Subcutaneous abdominal adipose tissue (tissue), 5 donors: ENCODE results near the gene MICAL1.

ENCODE experiments used
- H3K27ac ChIP-seq: one replicate; pipeline ENCODE4 v1.7.0; 2013; ENCODE audit warnings: low read depth, mild to moderate bottlenecking, inconsistent platforms, low read length, moderate library complexity
- H3K27me3 ChIP-seq, 5 donors: one replicate each; pipeline ENCODE4 v1.7.0; 2013; ENCODE audit warnings: low read length in 5 of 5, inconsistent platforms in 1 of 5; ENCODE audit not compliant: control insufficient read depth in 5 of 5, insufficient read depth in 4 of 5
- H3K36me3 ChIP-seq, 5 donors: one replicate each; pipeline ENCODE4 v1.7.0; 2013; ENCODE audit warnings: low read length in 5 of 5; ENCODE audit not compliant: control insufficient read depth in 5 of 5, insufficient read depth in 5 of 5
- H3K4me1 ChIP-seq, 5 donors: one replicate each; pipeline ENCODE4 v1.7.0; 2013; ENCODE audit warnings: low read length in 5 of 5, mild to moderate bottlenecking in 3 of 5, moderate library complexity in 1 of 5; ENCODE audit not compliant: control insufficient read depth in 5 of 5, insufficient read depth in 5 of 5
- H3K4me3 ChIP-seq, 5 donors: one replicate each; pipeline ENCODE4 v1.7.0; 2013; ENCODE audit warnings: low read length in 5 of 5, low read depth in 1 of 5
- H3K9ac ChIP-seq, 5 donors: one replicate each; pipeline ENCODE4 v1.7.0; 2013; ENCODE audit warnings: low read length in 5 of 5, mild to moderate bottlenecking in 4 of 5, moderate library complexity in 3 of 5
- H3K9me3 ChIP-seq, 5 donors: one replicate each; pipeline ENCODE4 v1.7.0; 2013; ENCODE audit warnings: low read length in 5 of 5; ENCODE audit not compliant: control insufficient read depth in 5 of 5
- donor health status: healthy.
- donor health status: healthy.
- donor health status: healthy.
- donor health status: healthy.
- donor health status: healthy.

The MICAL1 gene

DNA sequence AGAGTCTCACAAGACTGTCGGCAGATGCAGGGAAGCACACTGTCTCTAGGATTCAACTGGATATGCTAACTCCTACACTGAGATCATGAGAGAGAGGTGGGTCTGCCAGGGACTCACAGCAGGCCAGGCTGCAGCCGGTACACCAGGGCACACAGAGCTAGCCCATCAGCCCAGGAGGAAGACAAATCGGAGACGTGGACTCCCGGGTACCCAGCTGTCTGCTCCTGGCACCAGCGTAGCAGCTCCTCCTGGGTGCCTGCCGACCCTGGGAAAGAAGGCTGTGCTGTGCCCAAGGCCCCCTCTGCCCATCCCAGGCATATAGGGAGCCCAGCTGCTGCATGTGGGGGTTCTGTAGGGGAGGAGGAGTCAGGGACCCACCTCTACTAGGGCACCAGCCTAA lies 7.0 kb downstream of the MICAL1 start:
- H3K4me3 ChIP-seq = no peak overlapping the region
- H3K9me3 ChIP-seq = no peaks in the 10 kb centered on the region
- H3K27ac ChIP-seq = no peak overlapping the region
- peaks cover 0 to 6% (median 0%) of the 10 kb centered on the region in 5 donors for H3K27me3 ChIP-seq
- peaks cover 0 to 58% (median 28%) of the 10 kb centered on the region in 5 donors for H3K36me3 ChIP-seq
- H3K4me1 ChIP-seq = peaks cover 0 to 6% (median under 1%) of the 10 kb centered on the region in 5 donors
- H3K9ac ChIP-seq = no peak overlapping the region

DNA sequence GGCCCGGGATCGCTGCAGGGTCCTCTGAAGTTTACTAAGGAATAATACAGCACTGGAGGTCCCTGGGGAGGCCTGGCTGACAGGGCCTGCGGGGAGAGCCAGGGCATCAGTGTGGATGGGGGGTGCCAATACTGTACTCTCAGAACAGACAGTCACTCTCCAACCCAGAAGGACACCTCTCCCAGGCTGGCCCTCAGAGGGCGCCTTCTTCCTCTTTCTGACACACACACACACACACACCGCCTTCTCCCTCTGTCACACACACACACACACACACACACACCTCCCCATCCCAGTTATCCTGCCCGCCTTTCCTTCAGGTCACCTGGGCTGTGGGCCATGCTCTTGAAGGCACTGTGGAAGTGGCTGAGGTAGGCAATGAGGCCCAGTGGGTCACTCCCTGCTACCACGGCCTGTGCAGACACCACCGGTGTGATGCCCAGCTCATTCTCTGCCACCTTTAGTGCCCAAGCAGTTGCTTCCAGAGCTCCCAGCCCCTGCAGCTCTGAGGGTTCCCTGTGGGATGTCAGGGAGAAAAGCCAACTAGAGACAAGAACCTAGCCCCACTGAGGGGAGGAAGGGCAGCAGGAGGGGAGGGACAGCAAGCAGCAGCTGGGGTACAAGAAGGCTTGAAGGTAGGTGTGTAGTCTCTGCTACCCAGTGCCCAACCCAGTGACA lies 7.6 kb downstream of the MICAL1 start:
- no peaks in the 10 kb centered on the region for H3K9me3 ChIP-seq
- H3K9ac ChIP-seq = no peak overlapping the region
- H3K4me1 ChIP-seq = peaks cover 0 to 3% (median 0%) of the 10 kb centered on the region in 5 donors
- H3K27me3 ChIP-seq = peaks cover 0 to 6% (median 0%) of the 10 kb centered on the region in 5 donors
- peaks cover 0 to 61% (median 29%) of the 10 kb centered on the region in 5 donors for H3K36me3 ChIP-seq
- H3K27ac ChIP-seq = no peak overlapping the region
- H3K4me3 ChIP-seq = no peak overlapping the region

DNA sequence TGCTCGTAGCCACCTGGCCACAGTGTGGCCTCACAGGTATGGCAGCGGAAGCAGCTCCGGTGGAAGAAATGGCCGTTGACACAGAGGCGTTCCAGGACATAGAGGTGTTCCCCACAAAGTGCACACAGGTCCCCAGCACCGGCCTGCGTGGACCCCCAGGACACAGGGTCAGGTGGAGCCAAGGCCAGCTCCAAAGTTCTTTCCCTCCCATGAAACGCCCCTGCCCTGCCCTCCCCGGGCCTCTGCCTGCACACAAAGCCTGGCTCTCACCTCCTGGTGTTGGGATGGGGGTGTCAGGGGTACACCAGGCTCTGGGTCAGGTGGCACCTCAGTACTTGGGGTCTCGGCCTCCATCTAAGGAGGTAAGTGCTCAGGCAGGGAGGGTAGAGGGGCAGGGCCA lies 8.5 kb downstream of the MICAL1 start:
- peaks cover 0 to 63% (median 29%) of the 10 kb centered on the region in 5 donors for H3K36me3 ChIP-seq
- no peaks in the 10 kb centered on the region for H3K9me3 ChIP-seq
- H3K27me3 ChIP-seq = peaks cover 0 to 6% (median 0%) of the 10 kb centered on the region in 5 donors
- no peak overlapping the region for H3K4me3 ChIP-seq
- no peak overlapping the region for H3K9ac ChIP-seq
- peaks cover 0 to 9% (median 1%) of the 10 kb centered on the region in 5 donors for H3K4me1 ChIP-seq
- H3K27ac ChIP-seq = no peak overlapping the region

DNA sequence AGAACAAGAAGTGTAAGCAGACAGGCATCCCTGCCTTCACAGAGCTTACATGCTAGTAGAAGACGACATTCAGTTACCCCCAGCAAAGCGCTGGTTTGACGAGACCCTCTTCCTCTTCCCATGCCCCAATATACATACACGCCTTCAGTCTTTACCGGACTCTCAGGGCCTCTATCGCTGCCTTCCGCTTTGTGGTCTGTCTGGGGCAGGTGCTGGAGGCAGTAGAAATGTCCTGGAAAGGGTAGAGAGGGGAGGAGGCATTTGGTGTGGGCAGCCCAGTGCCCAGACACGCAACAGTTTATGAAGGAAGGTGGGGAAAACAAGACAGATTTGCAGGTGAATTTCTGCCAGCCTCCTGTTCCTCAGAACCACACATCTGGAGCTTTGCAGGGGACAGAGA lies 9.0 kb downstream of the MICAL1 start:
- H3K9me3 ChIP-seq = no peaks in the 10 kb centered on the region
- H3K27me3 ChIP-seq = peaks cover 0 to 6% (median 0%) of the 10 kb centered on the region in 5 donors
- peaks cover 3 to 15% (median 7%) of the 10 kb centered on the region in 5 donors for H3K4me1 ChIP-seq
- H3K36me3 ChIP-seq = peaks cover 0 to 57% (median 27%) of the 10 kb centered on the region in 5 donors
- H3K4me3 ChIP-seq = no peak overlapping the region
- H3K27ac ChIP-seq = no peak overlapping the region
- H3K9ac ChIP-seq = no peak overlapping the region

DNA sequence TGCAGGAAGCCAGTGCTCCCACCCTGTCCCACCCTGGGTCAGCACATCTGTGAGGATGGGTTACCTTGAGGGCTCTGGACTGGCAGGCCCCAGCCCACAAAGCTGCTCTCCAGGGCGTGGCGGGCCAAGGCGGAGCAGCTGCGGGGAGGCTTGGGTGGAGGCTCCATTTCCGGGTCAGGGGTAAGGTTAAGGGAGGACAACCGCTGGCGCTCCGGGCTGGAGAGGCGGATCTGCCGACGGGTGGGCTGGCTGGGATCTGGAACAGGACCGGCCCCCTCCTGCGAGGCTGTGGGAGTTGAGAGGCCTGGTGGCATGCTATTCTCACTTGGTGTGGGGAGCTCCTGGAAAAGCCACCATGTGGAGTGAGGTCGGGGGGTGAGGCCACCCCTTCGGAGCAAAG lies 9.5 kb downstream of the MICAL1 start:
- peaks cover 0 to 55% (median 27%) of the 10 kb centered on the region in 5 donors for H3K36me3 ChIP-seq
- H3K9me3 ChIP-seq = no peaks in the 10 kb centered on the region
- H3K27me3 ChIP-seq = peaks cover 0 to 6% (median 0%) of the 10 kb centered on the region in 5 donors
- H3K4me1 ChIP-seq = peaks cover 5 to 19% (median 11%) of the 10 kb centered on the region in 5 donors
- H3K27ac ChIP-seq = no peak overlapping the region
- H3K4me3 ChIP-seq = no peak overlapping the region
- H3K9ac ChIP-seq = no peak overlapping the region

DNA sequence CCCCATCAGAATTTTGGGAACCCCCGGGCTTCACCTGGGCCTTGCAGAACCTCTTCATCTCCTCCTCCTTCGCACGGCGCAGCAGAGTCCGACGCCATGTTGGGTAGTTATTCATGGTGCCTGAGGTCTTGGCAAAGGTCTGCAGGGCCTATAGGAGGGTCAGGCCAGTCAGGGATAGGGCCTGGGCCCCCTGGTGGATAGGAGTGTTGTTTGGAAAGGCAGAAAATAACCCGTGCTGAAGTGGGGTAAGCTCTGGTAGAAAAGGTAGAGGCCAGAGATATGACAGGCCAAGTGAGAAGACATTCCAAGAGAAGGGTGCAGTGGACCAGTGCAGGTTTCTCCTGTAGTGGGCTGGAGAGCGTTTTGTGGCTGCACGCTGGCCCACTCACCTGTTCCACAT lies 10.2 kb downstream of the MICAL1 start:
- Histone ChIP-seq H3K9ac (no peak overlapping the region), H3K9me3 (no peaks in the 10 kb centered on the region), H3K4me1 (peaks cover 5 to 22% (median 11%) of the 10 kb centered on the region in 5 donors), H3K4me3 (no peak overlapping the region), H3K27ac (no peak overlapping the region), H3K27me3 (peaks cover 0 to 6% (median 0%) of the 10 kb centered on the region in 5 donors), H3K36me3 (peaks cover 0 to 55% (median 27%) of the 10 kb centered on the region in 5 donors)

DNA sequence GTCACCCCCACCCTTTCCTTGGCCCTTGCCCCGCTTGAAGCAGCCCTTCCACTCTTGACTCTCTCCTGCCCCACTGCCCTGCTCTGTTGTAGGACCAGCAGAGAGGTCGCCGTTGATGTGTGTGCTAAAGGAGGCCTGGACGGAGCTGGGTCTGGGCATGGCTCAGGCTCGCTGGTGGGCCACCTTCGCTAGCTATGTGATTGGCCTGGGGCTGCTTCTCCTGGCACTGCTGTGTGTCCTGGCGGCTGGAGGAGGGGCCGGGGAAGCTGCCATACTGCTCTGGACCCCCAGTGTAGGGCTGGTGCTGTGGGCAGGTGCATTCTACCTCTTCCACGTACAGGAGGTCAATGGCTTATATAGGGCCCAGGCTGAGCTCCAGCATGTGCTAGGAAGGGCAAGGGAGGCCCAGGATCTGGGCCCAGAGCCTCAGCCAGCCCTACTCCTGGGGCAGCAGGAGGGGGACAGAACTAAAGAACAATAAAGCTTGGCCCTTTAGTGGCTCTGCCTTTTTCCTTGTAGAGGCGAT lies 12.1 kb downstream of the MICAL1 start:
- no peak overlapping the region for H3K9ac ChIP-seq
- H3K27me3 ChIP-seq = no peaks in the 10 kb centered on the region
- no peak overlapping the region for H3K27ac ChIP-seq
- no peaks in the 10 kb centered on the region for H3K9me3 ChIP-seq
- peaks cover 7 to 31% (median 18%) of the 10 kb centered on the region in 5 donors for H3K4me1 ChIP-seq
- peaks cover 0 to 55% (median 27%) of the 10 kb centered on the region in 5 donors for H3K36me3 ChIP-seq
- no peak overlapping the region for H3K4me3 ChIP-seq

DNA sequence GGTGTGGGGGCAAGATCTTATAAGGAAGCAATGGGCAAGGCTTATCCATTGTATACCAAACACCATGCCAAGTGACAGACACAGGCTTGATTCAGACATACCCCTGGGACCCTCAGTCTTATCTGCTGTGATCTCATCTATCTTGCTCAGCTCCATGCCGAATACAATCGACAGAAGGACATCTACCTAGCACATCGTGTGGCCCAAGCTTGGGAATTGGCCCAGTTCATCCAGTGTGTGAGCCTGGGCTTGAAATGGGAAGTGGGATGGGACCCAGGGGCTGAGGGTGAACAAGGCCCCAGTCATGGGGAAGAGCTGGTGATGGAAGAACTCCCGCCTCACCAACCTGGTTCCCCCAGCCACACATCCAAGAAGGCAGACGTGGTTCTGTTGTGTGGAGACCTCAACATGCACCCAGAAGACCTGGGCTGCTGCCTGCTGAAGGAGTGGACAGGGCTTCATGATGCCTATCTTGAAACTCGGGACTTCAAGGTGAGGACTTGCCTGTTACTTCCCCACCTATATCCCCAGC lies 13.1 kb downstream of the MICAL1 start:
- H3K4me3 ChIP-seq = no peak overlapping the region
- H3K36me3 ChIP-seq = peaks cover 0 to 51% (median 27%) of the 10 kb centered on the region in 5 donors
- H3K9ac ChIP-seq = no peak overlapping the region
- peaks cover 7 to 27% (median 18%) of the 10 kb centered on the region in 5 donors for H3K4me1 ChIP-seq
- H3K9me3 ChIP-seq = no peaks in the 10 kb centered on the region
- no peak overlapping the region for H3K27ac ChIP-seq
- no peaks in the 10 kb centered on the region for H3K27me3 ChIP-seq

DNA sequence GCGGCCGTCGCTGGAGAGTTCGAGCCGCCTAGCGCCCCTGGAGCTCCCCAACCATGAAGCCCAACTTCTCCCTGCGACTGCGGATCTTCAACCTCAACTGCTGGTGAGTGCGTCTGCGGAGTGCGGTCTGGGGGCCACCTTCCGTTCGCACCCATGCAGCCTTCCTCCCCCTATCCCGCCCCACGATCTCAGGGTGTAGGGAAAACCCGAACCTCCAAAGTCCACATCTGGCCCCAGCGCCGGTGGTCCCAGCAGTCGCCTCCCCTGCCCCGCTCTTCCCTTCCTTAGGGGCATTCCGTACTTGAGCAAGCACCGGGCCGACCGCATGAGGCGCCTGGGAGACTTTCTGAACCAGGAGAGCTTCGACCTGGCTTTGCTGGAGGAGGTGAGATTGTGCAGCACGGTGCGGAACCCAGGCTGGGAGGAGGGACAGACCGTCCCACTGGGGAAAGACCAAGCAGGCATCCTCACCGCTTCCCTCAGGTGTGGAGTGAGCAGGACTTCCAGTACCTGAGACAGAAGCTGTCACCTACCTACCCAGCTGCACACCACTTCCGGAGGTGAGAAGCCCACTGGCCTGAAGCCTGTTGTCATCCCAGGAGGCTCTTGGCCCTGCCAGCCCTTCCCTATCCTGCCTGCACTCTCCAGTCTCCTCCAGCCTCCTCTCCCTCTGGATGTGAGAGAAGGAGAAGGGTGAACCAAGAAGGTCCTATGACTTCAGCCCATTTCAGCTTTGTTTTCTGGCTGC lies 14.3 kb downstream of the MICAL1 start:
- peaks cover 0 to 39% (median 22%) of the 10 kb centered on the region in 5 donors for H3K36me3 ChIP-seq
- no peaks in the 10 kb centered on the region for H3K27me3 ChIP-seq
- peak overlapping the region; percentile 69 for H3K27ac ChIP-seq
- peak overlapping the region; percentile 77 to 89 (median 83) for H3K9ac ChIP-seq
- peaks cover 7 to 27% (median 18%) of the 10 kb centered on the region in 5 donors for H3K4me1 ChIP-seq
- peak overlapping the region; percentile 78 to 93 (median 87) for H3K4me3 ChIP-seq
- no peaks in the 10 kb centered on the region for H3K9me3 ChIP-seq
